Activated T-cell treated with anti-CD3 and anti-CD28 coated beads for 4 hours (primary cell): ENCODE measurements around the gene DNAJC11.
A peak's percentile ranks its signal among the peaks of the same experiment; 100 is the strongest.
"Not testable (repeated sequence)": the region's sequence is repeated elsewhere in the genome, so short reads cannot be mapped to it uniquely, and the experiment has no call there.

Experiments used
- DNase-seq: peaks from one replicate; pipeline ENCODE4 v3.0.0-alpha.2; 2020

DNAJC11 gene

DNA sequence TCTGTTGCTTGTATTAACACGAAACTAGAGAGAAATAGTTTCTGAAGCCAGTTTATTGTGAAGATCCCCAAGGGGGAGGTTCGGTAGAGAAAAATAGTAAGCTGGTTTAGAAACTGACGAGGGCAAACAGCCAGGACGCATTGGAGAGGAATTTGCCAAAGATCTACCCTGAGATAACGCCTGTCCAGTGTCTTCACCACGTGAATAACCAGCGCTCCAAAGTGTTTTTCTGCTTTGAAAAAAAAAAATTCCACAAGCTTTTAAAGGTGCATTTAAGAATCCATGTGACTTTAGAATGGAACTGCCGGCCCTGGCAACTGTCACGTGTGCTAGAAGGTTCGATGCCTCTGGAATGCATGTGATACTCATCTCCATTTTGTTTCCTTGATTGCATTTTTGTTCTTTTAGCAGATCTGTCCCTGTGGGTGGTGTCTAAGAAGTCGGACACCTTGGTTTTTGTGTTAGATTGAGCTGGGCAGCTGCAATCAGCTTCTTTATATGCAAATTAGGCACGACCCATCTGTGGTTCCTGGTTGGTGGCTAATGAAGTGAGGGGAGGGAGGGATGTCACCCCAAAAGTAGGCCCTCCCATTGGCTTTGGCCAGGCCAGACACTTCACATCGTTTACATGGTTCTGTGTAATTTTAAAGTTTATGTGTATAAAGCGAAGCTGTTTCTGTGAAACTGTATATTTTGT, 78.2 kb downstream of the DNAJC11 start:
- no peak for DNase-seq

DNA sequence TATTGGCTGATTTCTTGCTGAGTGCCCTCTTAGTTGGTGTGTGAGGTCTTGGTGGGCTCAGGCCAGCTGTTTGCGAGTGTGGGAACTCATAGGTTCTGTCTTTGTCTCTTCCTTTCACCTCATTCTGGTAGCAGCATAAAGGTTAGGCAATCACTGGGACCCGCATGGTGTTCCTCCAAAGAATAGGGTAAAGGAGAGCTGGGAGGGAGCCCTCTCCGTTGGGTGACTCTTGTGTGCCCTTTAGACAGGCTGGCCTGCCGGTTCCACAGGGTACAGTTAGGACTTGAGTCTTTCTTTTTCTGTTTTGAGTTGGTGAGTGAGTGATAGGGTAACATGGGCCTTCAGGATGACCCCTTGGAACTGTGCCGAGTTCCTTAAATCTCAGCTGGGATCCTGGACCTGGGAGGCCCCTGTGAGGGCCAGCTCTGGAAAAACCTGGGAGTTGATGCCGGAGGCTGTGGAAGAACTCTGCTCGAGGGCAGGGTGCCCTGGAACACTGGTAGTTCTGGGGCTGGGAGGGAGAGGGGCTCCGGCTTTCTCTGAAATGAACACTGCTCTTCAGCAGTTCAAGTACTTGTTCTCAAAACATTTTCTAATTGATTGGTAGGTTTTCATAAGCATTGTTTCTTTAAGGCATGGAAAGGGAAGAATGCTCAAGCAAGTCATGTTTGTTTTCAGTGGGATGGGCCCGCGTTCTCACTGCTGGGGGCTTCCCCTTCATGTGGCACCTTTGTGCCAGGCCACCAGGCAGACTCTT, 79.0 kb downstream of the DNAJC11 start:
- no peak for DNase-seq

DNA sequence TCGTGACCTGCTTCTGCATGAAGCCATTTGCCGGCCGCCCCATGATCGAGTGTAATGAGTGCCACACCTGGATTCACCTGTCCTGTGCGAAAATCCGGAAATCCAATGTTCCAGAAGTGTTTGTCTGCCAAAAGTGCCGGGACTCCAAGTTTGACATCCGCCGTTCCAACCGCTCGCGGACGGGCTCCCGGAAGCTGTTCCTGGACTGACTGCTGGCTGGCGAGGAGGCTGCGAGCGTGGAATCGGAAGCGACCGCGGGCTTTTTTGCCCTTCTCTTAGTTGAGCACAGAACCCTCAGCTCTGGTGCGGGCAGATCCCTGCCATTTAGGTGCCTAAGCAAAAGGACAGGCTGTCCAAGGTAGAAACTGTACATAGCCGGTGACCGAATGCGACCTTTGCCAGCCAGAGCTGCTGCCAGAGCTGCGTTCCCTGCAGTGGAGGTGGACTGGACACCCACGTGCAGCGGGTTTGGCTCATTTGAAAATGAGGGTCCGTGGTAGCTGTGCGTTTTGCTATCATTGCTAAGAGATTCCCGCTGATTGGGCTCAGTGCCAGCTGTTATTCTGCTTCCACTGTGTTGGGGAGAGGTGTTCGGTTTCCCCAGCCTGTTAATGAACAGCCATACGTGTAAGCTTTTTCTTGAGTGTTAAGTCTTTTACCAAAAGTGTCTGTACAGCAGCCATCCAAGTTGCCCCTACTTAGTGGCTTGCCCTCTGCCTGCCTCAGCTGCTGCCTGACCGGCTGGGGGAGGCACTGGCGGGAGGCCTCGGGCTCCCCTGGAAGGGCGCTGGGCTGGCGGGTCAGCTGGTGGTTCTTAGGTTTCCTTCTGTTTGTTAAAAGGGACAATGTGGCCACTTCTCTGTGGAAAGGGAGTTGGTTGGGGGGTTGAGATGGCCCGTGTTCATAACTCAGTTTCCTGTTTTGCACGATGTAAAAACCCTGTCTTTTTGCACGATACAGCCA, 79.9 kb downstream of the DNAJC11 start:
- no peak for DNase-seq

DNA sequence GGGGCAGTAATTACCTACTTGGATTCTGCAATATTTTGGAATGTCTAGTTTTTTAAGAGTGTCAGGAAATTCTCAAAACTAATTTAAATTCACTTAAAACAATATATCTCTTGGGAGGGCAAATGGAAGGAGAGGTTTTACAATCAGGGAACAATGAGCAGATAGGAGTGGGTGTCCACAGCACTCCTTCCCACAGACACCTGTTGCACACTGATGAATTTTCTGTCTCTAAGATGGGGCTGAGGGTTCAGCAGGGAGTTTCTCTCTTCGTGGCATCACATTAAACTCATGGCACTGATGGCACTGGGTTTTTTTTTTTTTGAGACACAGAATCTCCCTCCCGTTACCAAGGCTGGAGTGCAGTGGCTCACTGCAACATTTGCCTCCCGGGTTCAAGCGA, 82.6 kb downstream of the DNAJC11 start:
- no peak for DNase-seq

DNA sequence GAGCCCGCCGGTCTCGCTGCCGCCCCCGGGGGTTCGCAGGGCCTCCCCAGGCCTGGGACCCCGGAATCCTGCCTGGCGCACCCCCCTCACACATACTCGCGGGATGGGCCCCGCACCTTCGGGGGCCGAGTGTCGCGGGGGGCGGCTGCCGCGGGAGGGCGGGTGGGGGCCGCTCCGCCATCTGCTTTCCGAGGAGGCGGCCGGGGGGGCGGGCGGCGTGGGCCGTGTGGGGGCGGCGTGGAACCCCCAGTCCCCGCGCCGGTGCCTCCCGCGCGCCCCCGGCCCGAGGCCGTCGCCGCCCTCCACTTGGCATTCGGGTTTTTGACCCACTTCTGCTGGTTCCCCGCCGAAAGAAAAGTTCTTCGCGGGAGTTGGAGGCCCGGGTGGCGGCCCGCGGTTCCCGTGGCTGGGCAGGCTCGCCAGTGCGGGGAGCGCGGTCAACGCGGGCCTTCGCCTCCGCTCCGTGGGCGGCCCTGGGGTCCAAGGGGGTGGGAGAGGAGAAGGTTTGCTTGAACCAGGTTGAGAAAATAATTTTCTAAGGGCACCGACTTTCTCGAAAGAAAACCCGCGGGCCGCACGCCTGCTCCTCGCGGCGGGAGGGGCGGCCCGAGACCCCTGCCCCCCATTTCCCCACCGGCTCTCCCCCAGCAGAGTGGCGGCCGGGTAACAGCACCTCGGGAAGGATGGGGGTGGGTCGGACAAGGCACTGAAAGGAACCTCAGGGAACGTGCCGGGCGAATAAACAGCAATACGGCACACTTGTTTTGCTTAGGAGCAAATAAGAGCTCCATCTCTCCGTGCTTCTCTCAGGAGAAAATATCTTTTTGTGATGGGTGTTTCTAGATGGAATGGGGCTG, 86.5 kb downstream of the DNAJC11 start:
- peak; percentile 18 for DNase-seq

DNA sequence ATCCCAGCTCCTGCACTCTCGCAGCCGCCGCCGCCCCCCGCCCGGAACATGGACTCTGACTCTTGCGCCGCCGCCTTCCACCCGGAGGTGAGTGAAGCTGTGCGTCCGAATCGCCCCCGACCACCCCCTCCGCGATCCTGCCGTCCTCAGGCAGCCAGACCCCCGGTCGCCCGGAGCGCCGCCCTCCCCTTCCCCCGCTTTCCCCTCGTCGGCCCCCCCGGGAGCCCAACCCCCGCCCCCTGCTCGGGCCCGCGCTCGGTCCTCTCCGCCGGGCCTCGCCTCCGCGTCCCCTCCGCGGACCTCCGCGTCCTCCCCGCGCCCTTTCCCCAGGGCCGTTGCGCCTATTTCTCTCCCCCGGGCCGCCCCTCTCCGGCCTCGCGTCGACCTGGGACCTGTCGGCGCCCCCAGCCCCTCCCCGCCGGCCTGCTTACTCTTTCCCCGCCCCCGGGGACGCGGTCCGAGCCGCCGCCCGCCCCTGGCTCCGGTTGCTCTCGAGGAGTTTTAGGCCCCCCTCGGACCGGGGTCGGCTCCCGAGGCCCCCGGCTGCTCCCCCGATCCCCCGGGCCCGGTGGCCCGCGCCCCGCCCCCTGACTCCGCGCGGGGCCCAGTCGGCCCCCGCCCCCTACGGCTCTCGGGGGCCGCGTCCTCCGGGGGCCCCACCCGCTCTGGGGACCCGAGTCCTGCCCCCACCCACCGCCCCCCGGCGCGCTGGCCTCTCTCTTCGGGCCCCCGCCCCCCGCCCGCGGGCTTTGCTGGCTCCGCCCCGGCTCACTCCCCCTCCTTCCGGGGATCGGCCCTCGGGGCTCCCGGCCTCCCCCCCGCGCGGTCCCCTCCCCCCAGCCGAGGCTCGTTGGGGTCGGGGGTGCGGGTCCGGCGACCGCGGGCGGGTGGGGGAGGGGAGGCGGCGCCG, 87.3 kb downstream of the DNAJC11 start:
- DNase-seq: peak; percentile 55

DNA sequence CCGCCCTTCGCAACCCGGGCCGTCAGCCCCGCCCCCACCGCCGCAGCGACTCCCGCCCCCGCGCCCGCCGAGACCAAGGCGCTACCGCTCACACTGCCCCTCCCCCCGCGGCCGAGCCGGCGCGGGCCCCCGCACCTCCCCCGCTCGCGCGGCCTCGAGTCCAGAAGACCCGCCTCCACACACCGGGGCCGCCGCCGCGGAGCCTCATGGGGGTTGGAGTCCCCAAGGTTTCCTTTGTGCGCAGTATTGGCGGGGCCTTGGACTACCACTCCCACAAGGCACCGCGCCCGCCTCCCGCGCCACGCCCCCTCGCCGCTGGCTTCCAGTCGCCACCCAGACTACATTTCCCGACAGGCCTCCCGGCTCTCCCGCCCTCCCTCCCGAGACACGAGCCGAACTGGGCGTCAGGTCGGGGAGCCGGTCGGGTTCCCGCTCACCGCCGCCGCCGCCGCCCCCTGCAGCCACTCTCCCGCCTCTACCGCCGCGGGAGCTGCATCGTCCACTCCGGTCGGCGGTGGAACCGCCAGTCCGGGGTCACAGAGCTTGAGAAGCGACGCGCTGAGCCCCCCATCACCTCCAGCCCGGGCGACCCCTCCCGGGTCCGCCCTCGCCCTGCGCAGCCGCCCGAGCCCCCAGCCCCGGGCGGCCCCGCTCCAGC, 88.1 kb downstream of the DNAJC11 start, which contains the start of gene PHF13:
TSS of gene PHF13 (plus strand) at position 371 of the 658 bp plus-strand sequence. CDS start 336 bp downstream, outside the sequence.
- peak; percentile 98 for DNase-seq

DNA sequence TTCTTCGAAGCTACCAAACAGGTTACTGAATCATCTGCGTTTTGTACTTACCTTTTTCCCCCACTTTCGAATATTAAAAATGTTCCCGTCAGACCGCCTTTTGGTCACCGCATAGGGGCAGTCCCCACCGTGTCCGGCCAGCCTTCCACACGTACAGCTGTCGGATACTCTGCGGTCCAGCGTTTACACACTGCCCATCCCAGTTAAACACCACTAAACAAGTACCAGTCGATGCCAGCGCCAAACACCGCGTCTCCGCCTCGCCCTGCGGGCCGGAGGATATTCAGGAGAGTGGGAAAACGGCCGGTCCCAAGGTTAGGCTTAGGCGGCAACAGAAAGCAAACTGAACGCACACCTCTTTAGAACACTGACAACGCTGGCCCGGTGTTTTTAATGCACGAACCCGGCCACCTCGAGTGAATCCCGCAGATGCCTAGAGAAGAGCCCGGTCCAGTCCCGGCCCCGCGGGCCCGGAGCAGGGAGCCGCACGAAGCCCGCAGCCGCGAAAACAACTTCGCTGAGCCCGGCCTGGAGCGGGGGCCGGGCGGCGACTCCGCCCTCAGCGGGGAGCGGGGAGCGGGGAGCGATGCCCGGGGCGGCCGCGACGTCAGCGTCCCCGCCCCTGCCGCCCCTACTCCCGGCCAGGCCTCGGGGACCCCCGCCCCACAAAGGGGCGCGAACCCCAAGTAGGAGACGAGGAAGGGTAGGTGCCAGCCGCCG, 88.8 kb downstream of the DNAJC11 start:
- DNase-seq: no peak

DNA sequence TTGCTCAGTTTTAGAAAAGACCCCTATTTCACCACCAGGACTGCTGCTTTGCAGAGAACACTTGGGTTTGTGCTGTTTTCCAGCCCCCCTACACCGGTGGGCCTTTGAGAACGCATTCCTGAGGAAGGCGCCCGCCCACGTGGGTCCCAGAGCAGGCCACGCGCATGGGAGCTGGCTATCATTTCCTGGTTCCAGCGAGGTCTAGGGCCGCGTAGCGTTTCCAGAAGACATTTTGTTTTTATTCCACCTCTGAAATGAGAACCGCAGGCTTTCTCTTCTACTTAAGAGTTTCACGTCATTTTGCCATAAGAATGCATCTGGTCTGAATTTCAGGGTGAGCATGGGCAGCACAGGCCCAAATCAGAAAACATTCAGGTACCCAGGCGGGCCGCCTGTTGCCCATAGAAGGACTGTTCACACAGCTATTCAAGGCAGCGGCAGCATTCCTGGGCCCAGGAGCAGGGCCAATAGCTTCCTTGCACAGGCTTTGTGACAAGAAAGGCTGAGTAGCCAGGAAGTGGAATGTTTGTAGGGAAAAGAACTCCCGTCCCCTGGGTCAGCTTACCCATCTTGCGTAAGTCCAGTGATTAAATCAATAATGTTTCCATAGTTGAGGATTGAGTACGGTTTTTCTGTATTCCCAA, 97.6 kb downstream of the DNAJC11 start:
- DNase-seq: no peak

DNA sequence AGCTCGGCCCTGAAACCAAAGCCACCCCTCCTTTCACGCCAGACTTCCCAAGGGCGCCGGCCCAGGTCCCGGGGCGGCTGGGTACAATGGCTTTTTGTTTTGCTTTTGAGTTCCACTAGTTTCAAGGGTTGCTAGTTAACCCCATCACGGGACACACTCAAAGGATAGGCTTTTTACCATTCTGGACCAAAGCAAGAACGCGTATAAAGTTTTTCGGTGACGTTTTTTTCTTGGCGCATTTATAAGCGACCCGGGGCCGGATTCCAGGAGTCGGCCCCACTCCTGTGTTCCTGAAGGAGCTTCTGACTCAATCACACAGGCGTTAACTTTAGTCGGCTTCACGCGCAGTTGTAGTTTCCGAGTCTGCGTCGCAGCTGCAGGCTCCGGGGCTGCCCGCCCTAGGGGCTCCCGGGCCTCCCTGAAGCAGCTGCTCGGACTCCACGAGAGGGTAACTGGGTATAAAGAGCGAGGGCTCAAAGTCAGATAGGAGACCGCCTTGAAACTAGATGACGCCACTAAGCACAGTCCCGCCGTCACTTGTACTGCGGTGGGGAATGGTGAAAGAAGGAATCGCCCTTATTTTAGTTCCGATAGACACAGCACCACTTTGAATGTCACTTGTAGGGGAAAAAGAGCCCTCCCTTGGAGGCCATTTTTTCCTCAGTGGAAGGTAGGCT, 98.2 kb downstream of the DNAJC11 start:
- peak; percentile 31 for DNase-seq

DNA sequence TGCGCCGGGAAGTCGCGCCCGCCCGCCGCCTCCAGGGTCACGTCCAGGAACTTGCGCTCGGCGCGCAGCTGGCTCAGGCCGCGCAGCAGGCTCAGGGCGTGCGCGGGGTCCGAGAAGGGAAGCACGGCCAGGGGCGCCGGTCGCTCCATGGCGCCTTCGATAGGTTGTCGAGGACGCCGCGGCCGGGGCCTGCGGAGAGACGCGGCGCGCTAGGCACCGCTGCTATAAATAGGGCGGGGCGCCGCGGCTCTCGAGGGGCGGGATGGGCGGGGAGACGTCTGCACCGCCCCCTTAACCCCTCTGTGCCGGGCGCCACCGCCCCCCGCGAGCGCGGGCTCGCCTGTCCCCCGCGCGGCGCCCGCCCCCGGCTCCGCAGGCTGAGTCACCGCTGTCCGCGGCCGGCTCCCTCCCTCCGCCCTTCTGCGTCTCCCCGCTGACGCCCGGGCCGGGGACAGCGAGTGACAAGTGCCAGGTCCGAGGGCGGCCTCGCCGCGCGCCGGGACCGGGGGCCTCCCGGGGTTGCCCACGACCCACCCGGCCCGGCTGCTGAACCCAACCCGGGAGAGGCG, 98.9 kb downstream of the DNAJC11 start, which contains the start of gene KLHL21:
TSS of gene KLHL21 (minus strand) at position 201 of the 569 bp plus-strand sequence. CDS start at position 149, 52 bp downstream.
- peak; percentile 83 for DNase-seq

DNA sequence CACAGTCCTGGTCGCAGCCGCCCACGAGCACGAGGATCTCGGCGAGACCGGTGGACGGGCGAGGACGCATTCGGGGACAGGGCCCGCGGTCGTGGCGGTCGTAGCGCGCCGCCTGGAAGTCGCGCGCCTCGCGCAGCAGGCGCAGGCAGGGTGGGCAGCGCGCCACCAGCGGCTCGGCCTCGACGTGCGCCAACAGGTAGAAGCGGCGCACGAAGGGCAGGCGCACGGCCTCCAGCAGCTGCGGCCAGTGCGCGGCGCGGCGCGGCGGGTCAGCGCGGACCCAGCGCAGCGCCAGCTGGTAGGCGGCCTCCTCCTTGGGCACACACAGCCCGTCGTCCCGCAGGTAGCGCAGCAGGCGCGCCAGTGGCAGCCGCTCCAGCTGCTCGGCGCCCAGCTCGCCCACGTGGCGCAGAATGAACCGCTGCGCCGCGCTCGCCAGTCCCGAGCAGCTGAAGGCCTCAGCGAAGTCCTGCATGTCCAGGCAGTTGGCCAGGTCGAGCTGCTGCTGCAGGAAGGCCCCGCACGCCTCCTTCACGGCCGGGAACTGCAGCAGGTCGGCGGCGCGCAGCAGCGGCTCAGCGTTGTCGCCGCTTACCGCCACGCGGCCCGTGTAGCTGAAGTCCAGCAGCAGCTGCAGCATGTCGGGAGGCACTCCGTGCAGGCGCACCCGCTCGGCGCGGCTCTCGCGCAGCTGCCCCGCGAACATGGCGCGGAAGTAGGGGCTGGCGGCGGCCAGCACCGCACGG, 99.5 kb downstream of the DNAJC11 start:
- DNase-seq: no peak

DNA sequence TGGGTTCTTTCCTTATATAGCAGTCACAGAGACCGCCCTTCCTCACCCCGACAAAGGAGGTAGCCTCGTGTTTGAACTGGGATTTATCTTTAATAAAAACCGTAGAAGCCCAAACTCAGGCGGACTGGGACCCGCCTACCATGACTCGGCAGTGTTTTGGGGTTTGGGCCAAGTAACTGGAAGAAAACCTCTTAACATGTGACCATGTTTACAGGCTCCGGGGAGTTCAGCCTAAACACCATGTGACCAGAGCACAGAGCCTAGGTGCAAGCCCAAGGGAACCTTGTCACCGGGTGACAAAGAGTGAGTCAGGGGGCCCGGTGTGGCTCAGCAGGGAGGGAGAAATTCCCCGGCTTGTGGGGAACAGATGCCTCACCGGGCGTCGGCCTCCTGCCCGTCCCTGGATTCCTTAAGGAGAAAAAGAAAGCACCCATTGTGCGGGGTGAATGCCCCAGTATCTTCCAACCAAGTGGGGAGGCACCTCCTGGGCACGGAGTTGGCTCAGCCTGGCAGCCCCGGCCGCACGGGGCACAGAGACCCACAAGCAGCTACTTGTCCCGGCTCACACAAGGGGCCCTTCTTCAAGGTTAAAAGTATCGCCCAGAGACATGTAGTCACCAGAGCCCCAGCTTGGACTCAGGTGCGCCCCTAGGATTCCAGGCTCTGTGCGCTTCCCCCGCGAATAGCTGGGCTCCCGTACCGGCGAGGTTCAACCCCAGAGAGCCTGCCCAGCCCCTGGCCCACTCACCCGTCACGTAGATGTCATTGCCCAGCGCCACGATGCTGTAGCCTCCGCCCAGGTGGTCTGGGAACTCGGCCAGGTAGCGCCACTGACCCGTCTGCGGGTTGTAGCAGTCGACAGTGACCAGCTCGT, 100.3 kb downstream of the DNAJC11 start:
- peak; percentile 72 for DNase-seq

DNA sequence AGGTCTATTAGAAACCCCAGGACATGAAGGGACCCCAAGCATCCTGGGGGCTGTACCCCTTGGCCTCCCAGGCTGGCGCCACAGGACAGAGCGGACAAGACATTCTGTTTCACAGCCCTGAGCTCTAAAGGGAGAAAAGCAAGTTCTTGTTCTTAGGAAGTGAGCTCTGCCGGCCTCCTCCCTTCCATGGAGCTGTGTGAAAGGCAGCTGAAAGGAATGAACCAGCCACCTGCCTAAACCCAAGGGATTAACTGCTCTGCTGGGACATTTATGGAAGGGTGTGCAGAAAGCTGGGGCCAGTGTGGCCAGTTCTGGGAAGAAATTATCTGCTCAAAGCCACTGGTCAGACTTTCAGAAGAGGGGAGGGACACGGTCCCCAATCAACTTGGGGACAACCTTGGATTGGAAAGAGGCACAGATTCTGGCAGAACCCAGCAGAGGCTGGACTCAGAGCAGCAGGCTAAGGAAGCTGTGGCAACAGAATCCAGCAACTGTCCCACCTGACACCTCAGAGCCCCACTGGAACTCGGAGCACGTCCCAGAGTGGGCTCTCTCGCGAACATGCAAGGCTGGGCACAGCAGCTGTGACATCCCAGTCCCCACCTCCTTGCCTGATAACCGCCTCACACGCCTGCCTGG, 101.1 kb downstream of the DNAJC11 start:
- DNase-seq: no peak

DNA sequence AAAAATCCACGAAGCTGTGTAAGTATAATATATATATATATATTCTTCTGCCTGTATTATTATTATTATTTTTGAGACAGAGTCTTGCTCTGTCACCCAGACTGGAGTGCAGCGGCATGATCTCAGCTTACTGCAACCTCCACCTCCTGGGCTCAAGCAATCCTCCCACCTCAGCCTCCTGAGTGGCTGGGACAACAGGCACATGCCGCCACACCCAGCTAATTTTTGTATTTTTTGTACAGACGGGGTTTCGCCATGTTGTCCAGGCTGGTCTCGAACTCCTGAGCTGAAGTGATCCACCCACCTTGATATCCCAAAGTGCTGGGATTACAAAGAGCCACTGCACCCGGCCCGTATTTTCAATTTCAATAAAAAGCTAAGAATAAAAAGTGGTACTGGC, 101.6 kb downstream of the DNAJC11 start:
- DNase-seq: not testable (repeated sequence)
